ENCODE results near the gene CAMK1. TPM values are rescaled to one million over a fixed set of nuclear protein-coding genes. Genes with fewer than 3 reads are reported as not detected.

Gene CAMK1
- total RNA-seq, 1 experiment from 2014 or later: 19.7 TPM

DNA sequence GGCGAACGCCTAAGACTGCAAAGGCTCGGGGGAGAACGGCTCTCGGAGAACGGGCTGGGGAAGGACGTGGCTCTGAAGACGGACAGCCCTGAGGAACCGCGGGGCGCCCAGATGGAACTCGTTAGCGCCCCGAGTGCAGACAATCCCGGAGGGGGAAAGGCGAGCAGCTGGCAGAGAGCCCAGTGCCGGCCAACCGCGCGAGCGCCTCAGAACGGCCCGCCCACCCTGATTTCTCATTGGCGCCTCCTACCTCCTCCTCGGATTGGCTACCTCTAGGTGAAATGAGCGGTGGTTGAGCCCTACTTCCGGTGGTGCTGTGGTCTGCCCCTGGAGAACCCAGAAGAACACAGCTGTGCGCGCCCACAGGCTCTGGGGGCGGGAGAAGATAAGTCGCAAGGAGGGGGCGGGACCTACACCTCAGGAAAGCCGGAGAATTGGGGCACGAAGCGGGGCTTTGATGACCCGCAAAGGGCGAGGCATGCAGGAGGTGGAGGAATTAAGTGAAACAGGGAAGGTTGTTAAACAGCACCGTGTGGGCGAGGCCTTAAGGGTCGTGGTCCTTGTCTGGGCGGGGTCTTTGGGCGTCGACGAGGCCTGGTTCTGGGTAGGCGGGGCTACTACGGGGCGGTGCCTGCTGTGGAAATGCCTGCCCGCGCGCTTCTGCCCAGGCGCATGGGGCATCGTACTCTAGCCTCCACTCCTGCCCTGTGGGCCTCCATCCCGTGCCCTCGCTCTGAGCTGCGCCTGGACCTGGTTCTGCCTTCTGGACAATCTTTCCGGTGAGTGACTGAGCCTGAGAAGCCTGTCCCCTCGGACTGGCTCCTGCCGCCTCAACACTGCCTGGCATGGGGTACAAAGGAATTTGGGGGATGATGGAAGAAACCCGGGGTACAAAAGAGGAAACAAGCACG is 19.8 kb downstream of the CAMK1 start, which contains the start of gene OGG1 (continued):
- TF ChIP-seq, protein P1, sequence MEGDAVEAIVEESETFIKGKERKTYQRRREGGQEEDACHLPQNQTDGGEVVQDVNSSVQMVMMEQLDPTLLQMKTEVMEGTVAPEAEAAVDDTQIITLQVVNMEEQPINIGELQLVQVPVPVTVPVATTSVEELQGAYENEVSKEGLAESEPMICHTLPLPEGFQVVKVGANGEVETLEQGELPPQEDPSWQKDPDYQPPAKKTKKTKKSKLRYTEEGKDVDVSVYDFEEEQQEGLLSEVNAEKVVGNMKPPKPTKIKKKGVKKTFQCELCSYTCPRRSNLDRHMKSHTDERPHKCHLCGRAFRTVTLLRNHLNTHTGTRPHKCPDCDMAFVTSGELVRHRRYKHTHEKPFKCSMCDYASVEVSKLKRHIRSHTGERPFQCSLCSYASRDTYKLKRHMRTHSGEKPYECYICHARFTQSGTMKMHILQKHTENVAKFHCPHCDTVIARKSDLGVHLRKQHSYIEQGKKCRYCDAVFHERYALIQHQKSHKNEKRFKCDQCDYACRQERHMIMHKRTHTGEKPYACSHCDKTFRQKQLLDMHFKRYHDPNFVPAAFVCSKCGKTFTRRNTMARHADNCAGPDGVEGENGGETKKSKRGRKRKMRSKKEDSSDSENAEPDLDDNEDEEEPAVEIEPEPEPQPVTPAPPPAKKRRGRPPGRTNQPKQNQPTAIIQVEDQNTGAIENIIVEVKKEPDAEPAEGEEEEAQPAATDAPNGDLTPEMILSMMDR (IDR thresholded peaks at IDR 0.05 in 2 of 3, conservative IDR thresholded peaks at IDR 0.05 in 1 of 3; ENCODE audit: borderline replicate concordance in 1 of 3, insufficient read depth in 1 of 3, low read depth in 2 of 3, low read length in 2 of 3): no peak
- no peak for TF ChIP-seq SRF (IDR thresholded peaks at IDR 0.05; ENCODE audit: low read depth)
- TF ChIP-seq EZH2 (IDR thresholded peaks at IDR 0.05): no peak

DNA sequence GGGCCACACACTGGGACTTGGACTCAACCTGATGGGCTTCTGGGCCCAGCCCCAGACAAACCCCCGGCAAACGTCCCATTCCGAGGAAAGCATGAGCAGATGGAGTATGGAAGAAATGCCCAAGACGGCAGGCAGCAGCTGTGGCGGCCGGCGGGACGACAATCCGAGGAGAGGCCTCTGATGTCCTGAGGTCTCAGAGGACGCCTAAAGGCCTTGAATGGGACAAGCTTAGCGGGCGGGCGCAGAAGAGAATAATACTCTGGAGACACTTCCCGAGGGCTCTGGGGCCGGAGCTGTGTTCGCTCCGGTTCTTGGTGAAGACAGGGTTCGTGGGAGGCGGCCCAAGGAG is 20.5 kb downstream of the CAMK1 start:
- intact Hi-C loops (cut with micrococcal nuclease): loop anchor here (1.0 kb wide), 1 partner anchor 18 kb away; the partner anchor contains the start of gene BRPF1
- ATAC-seq: peak; percentile 33; the same call in 1 of the 2 replicates
- ChIA-PET RAD21 (ENCODE audit: low non-redundant PET in 1 of 2, low total read pairs in 2 of 2, uncharacterized antibody in 2 of 2, unreplicated experiment in 2 of 2) (no interaction called here), CTCF (interaction anchor here (1.4 kb wide), 1 partner anchor 33 kb away, joined by 3 read pairs; no protein-coding TSS in a partner anchor), POLR2A (interaction anchor here (0.7 to 1.4 kb wide), 2 partner anchors 18 to 653 kb away, joined by 3 to 9 read pairs; partner anchors contain the start of gene BRPF1)
- DNase-seq (ENCODE audit: low read depth, low spot score): no peak
- no peak overlapping the region for H2AFZ ChIP-seq (ENCODE audit: low read depth, low read length, poor library complexity, severe bottlenecking)
- TSS peak; percentile 85 for BruUV-seq (replicated peaks)
- peaks cover 8% of the 10 kb centered on the region for H3K79me2 ChIP-seq (ENCODE audit: insufficient read depth, low read length)
- H3K9me3 ChIP-seq (ENCODE audit: control insufficient read depth in 1 of 2, insufficient read depth in 1 of 2, low read depth in 1 of 2, low read length in 2 of 2): no peaks in the 10 kb centered on the region
- peak overlapping the region; percentile 73 to 82 for H3K4me3 ChIP-seq (replicated peaks in 1 of 2; ENCODE audit: low read depth in 1 of 2, low read length in 2 of 2)
- peak overlapping the region; percentile 99 for H3K4me2 ChIP-seq (ENCODE audit: low read length)
- peak overlapping the region; percentile 78 for H3K9ac ChIP-seq (ENCODE audit: low read length)
- no peaks in the 10 kb centered on the region for H3K9me2 ChIP-seq (ENCODE audit: insufficient read depth)
- H3K27ac ChIP-seq (ENCODE audit: low read depth, low read length): peak overlapping the region; percentile 74
- no peaks in the 10 kb centered on the region for H3K27me3 ChIP-seq (ENCODE audit: insufficient read depth, low read length)
- H4K20me1 ChIP-seq (ENCODE audit: insufficient read depth): no peaks in the 10 kb centered on the region
- H3K4me1 ChIP-seq (ENCODE audit: control insufficient read depth in 1 of 2, insufficient read depth in 2 of 2, low read length in 2 of 2): peaks cover 8 to 18% of the 10 kb centered on the region in 2 experiments
- H3K36me3 ChIP-seq (ENCODE audit: control insufficient read depth in 1 of 2, insufficient read depth in 2 of 2, low read length in 2 of 2): peaks cover 34 to 46% of the 10 kb centered on the region in 2 experiments
- TF ChIP-seq, protein P2, sequence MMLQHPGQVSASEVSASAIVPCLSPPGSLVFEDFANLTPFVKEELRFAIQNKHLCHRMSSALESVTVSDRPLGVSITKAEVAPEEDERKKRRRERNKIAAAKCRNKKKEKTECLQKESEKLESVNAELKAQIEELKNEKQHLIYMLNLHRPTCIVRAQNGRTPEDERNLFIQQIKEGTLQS (IDR thresholded peaks at IDR 0.05): no peak
- TF ChIP-seq POLR2A (IDR thresholded peaks at IDR 0.05; ENCODE audit: borderline replicate concordance, extremely low read depth, insufficient read depth, insufficient read length) (no peak), RAD21 (IDR thresholded peaks at IDR 0.05; ENCODE audit: low read depth) (no peak), POLR2AphosphoS5 (IDR thresholded peaks at IDR 0.05; ENCODE audit: low read depth, low read length) (no peak), SRF (IDR thresholded peaks at IDR 0.05; ENCODE audit: low read depth) (no peak), JUND (IDR thresholded peaks at IDR 0.05) (no peak), ELF1 (IDR thresholded peaks at IDR 0.05; ENCODE audit: borderline replicate concordance, low read depth) (no peak), YY1 (IDR thresholded peaks at IDR 0.05; ENCODE audit: extremely low read depth, insufficient replicate concordance, low read depth, low read length) (no peak)
- TF ChIP-seq, protein P3, sequence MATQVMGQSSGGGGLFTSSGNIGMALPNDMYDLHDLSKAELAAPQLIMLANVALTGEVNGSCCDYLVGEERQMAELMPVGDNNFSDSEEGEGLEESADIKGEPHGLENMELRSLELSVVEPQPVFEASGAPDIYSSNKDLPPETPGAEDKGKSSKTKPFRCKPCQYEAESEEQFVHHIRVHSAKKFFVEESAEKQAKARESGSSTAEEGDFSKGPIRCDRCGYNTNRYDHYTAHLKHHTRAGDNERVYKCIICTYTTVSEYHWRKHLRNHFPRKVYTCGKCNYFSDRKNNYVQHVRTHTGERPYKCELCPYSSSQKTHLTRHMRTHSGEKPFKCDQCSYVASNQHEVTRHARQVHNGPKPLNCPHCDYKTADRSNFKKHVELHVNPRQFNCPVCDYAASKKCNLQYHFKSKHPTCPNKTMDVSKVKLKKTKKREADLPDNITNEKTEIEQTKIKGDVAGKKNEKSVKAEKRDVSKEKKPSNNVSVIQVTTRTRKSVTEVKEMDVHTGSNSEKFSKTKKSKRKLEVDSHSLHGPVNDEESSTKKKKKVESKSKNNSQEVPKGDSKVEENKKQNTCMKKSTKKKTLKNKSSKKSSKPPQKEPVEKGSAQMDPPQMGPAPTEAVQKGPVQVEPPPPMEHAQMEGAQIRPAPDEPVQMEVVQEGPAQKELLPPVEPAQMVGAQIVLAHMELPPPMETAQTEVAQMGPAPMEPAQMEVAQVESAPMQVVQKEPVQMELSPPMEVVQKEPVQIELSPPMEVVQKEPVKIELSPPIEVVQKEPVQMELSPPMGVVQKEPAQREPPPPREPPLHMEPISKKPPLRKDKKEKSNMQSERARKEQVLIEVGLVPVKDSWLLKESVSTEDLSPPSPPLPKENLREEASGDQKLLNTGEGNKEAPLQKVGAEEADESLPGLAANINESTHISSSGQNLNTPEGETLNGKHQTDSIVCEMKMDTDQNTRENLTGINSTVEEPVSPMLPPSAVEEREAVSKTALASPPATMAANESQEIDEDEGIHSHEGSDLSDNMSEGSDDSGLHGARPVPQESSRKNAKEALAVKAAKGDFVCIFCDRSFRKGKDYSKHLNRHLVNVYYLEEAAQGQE (IDR thresholded peaks at IDR 0.05; ENCODE audit: low read depth): no peak
- TF ChIP-seq, protein P4, sequence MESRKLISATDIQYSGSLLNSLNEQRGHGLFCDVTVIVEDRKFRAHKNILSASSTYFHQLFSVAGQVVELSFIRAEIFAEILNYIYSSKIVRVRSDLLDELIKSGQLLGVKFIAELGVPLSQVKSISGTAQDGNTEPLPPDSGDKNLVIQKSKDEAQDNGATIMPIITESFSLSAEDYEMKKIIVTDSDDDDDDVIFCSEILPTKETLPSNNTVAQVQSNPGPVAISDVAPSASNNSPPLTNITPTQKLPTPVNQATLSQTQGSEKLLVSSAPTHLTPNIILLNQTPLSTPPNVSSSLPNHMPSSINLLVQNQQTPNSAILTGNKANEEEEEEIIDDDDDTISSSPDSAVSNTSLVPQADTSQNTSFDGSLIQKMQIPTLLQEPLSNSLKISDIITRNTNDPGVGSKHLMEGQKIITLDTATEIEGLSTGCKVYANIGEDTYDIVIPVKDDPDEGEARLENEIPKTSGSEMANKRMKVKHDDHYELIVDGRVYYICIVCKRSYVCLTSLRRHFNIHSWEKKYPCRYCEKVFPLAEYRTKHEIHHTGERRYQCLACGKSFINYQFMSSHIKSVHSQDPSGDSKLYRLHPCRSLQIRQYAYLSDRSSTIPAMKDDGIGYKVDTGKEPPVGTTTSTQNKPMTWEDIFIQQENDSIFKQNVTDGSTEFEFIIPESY (IDR thresholded peaks at IDR 0.05; ENCODE audit: extremely low read depth, insufficient replicate concordance, low read length): no peak
